Left renal pelvis (tissue), 4 donors: ENCODE measurements around the gene AKT3. TPM values are rescaled to one million over a fixed set of nuclear protein-coding genes. Genes with fewer than 3 reads are reported as not detected.
"Not testable (repeated sequence)": the region's sequence is repeated elsewhere in the genome, so short reads cannot be mapped to it uniquely, and the experiment has no call there.

ENCODE experiments used
- DNase-seq, 4 donors: peaks; one replicate each; pipeline ENCODE4 v3.0.0-alpha.2; 2013; ENCODE audit warnings: low read depth in 4 of 4, low spot score in 3 of 4
- polyA plus RNA-seq, 4 donors: library from polyadenylated mRNA; unstranded; fragments of 120-200 nt; gene quantifications; one replicate each; pipeline ENCODE4 v1.2.1, GENCODE V29; 2013; ENCODE audit not compliant: insufficient read length in 4 of 4

The AKT3 gene
- polyA plus RNA-seq, 4 donors, result 21.8 to 43.4 (median 28.6) TPM

DNA sequence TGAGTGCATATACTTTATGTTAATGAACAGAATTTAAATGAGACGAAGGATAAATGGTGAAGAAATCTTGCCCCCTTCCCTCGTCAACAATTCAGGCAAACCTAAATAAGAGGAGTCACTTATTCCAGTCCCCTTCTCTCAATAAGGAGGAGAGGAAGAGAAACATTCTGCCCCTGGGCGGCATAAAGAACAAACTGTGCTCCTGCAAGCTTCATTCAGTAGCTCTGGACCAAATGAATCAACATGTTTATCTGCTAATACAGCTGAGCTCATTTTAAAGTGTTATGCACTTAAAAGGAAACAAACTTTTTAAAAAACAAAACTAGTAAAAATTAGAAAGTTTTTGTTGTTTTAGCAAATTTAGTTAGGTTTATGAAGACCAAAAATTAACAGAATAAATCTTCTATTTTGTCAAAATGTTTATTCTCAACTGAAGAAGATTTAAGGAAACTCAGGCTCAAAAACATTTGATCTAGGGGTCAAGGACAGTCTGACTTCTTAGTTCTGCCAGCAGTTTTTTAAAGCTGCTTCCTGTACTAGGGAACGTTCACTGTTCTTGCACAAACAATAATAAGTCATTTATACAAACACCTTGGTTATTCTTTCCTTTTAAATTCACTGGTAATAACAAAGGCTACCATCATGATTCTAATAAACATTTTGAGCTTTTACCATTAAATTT lies 58.3 kb downstream of the AKT3 start:
- DNase-seq, result no peak

DNA sequence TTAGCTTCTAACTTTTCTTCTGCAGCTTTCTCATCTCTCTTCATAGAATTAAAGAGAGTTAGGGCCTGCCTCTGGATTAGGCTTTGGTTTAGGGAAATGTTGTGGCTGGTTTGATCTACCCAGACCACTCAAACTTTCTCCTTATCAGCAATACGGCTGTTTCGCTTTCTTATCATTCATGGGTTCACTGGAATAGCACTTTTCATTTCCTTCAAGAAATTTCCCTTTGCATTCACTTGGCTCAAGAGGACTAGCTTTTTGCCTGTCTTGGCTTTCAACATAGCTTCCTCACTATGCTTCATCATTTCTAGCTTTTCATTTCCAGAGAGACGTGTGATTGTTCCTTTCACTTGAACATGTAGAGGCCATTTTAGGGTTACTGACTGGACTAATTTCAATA lies 59.6 kb downstream of the AKT3 start:
- no peak for DNase-seq

DNA sequence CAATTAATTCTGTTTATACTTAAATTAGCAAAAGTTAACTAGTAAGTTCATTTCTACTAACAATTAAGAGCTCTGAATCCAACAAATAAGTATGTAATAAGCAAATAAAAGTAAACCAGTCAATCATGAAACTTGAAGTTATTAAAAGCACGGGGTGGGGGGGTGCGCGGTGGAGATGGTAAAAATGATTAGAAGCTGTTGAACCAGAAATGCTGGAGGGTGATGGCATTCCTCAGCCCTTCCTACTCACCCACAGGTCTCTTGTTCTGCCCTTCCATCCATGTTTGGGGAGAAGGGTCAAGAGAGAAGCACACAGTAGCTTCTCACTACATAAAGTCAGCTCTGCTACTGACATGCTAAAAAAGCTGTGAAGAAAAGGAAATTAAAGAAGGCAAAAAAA lies 63.5 kb downstream of the AKT3 start:
- DNase-seq, result no peak

DNA sequence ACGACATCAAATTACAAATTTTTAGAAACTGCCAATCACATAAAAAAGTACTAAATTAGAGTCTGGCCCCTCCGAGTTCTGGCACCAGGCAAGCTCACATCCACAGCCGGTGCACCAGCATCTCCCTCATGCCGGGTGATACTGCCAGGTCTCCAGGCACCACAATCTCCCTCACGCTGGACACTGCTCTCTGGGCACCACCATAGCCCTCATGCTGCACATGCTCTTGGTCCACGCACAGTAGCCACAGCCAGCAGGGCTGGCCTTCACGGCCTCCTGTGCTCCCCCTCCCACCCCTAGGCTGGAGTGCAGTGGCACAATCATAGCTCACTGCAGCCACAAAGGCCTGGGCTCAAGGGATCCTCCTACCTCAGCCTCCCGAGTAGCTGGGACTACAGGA lies 65.5 kb downstream of the AKT3 start:
- no peak for DNase-seq

DNA sequence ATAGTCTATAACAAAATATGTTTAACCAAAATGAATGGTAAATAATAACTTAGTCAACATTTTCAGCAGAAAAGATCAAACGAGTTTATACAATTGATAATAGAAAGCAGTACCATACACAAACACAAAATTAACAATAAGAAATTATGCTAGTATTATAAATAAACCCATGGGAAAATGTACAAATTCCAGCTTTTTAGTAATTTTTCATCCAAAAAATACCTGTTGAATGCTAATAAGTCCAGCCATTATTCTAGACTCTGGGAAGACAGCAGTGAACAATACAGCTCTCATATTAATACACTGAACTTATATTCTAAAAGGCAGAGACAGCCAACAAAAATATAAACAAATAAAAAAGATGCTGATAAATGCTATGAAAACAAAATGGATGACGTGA lies 66.3 kb downstream of the AKT3 start:
- DNase-seq, result no peak

DNA sequence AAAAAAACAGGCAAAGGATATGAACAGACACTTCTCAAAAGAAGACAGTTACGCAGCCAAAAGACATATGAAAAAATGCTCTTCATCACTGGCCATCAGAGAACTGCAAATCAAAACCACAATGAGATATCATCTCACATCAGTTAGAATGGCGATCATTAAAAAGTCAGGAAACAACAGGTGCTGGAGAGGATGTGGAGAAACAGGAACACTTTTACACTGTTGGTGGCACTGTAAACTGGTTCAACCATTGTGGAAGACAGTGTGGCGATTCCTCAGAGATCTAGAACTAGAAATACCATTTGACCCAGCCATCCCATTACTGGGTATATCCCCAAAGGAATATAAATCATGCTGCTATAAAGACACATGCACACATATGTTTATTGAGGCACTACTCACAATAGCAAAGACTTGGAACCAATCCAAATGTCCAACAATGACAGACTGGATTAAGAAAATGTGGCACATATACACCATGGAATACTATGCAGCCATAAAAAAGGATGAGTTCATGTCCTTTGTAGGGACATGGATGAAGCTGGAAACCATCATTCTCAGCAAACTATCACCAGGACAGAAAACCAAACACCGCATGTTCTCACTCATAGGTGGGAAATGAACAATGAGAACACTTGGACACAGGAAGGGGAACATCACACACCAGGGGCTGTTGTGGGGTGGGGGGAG lies 77.5 kb downstream of the AKT3 start:
- DNase-seq, result not testable (repeated sequence)

DNA sequence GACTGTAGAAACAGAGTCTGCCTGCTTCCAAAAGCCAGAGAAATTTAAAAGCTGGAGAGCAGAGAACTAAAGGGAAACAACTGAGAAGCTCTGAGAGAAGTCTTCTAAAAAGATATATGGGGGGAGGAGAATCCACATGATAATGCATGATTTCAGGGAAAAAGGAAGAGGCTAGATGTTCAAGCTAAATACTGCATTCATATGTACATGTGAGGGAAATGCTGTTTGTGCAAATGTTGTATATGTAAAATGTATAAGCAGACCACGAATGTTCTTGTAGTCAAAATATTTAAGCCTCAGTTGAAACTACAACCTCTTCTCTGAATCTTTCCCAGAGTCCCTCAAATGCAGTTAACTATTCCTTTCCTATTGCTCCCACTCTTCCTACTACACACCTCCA lies 79.2 kb downstream of the AKT3 start:
- no peak for DNase-seq

DNA sequence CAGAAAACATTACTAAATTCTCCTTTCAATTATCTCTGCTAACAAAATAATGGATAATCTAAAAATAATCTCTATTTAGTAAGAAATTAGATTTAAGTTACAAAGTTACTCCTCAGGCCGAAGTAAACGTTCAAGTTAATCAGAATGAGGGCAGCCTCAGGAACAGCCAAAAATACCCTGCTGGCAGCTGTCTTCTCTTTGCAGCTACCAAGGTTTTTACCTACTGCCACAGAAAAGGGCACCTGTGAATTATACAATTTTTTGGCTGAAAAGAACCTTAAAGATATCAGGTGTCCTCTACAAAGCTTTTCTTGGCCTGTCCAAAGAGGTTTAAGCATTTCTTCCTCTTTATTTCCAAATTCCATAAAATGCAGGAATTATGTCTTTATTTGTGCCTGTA lies 84.4 kb downstream of the AKT3 start:
- no peak for DNase-seq

DNA sequence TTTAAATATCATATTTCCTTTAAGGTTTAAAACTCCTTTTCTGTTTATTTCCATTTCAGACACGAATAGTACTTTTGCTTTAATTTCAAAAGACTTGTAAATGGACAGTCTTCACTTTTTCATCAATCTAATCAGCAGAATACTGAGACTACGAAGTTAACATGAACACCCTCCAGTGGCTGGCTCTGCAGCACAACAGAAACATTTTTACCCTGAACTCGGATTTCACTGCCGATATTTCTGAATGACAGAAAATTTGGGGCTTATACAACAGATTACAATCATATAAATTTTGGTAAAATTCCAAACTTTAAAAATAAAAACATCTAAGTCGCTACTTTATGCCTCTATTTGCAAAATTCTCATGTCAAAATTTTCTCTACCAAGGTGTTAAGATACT lies 86.2 kb downstream of the AKT3 start:
- DNase-seq, result no peak

DNA sequence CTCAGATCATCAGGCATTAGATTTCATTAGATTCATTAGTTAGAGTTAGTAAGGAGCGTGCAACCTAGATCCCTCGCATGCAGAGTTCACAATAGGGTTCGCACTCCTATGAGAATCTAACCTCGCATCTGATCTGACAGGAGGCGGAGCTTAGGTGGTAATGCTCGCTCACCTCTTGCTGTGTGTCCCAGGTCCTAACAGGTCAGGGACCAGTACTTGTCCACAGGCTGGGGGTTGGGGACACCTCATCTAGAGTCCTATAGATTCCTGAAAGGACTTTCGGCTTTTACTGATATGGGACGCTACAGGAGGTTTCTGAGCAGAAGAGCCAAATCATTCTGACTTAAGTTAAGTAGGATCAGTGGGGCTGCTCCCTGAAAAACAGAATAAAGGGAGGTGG lies 91.4 kb downstream of the AKT3 start:
- DNase-seq, result no peak

DNA sequence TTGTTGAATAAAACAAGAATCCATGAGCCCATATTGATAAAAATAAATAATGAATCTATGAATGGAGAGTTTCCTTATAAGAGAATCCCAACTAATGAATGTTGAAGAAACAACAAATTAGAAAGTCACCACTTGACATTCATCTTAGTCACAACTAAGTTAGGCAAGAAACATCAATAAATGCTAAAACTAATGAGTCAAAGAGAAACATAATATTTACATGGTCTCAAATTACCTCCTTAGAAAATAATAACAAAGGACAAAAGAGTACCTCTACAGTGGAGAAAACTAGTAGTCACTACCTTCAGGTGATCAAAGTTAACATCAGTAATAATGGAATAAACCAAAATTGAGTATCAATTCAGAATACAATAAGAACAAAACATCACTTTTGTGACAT lies 93.5 kb downstream of the AKT3 start:
- DNase-seq, result no peak

DNA sequence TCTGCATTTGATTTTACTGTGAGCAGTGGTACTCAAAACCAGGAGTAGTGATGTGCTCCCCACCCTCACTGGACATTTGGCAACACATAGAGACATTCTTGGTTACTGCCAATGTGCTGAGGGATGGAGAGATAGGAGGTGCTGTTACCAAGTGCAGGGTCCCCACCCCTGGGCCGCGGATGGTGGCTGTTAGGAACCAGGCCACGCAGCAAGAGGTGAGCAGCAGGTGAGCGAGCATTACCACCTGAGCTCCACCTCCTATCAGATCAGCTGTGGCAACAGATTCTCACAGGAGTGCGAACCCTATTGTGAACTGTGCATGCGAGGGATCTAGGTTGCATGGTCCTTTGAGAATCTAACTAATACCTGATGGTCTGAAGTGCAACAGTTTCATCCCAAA lies 95.7 kb downstream of the AKT3 start:
- DNase-seq, result no peak

DNA sequence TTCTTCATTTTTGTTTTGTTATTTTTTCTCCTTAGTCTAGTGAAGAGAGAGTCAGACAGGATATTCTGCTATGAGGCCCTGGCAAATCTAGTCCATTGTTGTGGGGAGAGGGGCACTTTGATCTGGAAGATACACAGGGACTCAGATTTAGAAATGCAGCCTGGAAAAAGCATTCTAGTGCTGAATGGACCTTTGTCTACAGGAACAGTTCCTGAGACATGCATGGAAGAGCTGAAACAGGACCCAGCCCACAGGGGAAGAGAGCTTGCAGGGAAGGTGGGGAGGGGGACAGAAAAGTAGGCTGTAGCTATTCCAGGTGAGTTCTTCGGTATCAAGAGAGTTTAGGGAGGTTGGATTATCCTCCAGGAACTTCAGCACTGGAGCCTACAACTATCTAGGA lies 98.5 kb downstream of the AKT3 start:
- no peak for DNase-seq

DNA sequence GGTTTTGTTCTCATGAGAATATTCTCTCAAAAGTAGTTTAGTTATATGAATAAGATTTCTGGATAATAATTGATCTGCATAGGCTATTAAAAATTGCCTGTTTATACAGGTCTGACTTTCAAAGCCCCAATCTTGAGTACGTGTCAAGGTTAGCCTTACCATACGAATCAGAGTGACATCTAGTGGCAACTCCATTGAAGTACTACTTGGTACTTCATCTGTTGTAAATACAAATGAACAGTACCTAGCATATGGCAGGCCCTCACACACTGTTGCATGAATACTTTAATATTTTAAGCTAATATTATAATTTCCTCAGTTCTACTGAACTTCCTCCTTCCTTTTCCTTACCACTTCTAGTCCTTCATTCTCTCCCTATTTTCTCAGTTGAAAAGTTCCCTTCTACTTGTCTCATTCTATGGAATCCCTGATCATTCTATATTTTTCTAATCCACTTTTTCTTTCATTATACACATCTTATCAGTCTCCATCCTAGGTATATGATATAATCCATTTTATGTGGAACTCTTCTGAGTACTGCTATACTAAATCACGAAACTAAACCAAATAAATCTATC lies 101.2 kb downstream of the AKT3 start:
- DNase-seq, result peak; percentile 25 to 49 (median 42)

DNA sequence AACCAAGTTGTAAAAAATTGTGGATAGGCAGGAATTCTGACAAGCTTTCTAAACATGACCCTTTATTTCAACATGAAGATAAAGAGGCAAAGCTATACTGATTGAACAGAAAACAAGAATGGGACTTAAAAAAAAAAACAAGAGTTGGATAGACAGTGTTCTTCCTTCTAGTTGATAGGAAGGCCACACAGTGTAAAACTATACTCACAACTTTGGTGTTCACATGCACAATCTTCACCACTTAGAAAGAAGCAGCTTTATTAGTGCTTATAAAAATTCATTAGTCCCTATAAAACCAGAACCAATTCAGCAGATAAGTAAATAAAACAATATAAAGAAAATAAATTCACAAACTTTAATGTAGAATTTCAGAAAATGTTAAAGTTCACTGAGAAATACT lies 101.8 kb downstream of the AKT3 start:
- DNase-seq, result no peak

DNA sequence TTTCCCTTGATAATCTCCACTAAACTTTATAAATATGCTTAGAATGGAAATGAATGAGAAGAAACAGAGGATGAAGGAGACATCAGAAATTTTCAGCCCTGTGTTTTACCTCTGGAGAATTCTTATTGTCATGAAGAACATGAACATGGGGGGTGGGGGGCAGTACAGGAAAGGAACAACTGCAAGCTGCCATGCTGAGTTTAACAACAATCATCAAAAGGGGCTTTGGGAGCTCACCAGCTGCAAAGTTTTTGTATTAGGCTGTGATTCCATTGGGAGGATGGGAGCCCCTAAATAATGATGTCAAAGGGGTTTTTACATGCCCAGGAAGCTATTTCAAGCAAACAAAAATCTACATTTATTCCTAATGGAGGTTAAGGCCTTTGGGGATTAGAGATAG lies 103.3 kb downstream of the AKT3 start:
- DNase-seq, result no peak

DNA sequence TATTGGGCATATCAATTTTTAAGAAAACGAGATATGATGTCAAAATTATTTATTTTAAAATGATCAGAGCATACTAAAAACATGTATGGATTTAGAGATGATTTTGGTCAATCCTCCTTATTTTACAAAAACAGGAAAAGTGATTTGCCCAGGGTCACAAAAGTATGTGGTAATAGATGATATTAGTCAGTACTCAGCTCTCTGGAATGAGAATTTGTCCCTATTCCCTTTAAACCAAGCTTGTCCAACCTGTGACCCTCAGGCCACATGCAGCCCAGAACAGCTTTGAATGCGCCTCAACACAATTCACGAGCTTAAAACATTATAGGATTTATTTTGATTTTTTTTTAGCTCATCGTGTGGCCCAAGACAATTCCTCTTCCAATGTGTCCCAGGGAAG lies 104.7 kb downstream of the AKT3 start:
- DNase-seq, result no peak

DNA sequence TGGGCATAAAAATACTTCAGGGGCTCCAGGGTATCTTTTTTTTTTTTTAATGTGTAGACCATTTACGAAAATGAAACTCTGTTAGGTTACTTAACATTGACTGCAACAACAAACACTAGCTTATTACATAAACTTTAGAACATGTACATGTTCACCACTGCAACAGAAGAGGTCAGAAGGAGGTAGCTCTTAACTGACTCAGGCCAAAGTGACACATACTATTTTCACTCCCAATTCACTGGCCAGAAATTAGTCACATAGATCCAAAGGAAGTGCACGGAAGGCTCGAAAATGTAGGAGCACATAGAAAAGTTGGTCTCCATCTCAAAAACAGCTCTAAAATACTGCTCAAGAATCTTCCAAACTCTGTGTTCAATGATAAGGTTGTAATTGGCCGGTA lies 107.2 kb downstream of the AKT3 start:
- DNase-seq, result no peak

DNA sequence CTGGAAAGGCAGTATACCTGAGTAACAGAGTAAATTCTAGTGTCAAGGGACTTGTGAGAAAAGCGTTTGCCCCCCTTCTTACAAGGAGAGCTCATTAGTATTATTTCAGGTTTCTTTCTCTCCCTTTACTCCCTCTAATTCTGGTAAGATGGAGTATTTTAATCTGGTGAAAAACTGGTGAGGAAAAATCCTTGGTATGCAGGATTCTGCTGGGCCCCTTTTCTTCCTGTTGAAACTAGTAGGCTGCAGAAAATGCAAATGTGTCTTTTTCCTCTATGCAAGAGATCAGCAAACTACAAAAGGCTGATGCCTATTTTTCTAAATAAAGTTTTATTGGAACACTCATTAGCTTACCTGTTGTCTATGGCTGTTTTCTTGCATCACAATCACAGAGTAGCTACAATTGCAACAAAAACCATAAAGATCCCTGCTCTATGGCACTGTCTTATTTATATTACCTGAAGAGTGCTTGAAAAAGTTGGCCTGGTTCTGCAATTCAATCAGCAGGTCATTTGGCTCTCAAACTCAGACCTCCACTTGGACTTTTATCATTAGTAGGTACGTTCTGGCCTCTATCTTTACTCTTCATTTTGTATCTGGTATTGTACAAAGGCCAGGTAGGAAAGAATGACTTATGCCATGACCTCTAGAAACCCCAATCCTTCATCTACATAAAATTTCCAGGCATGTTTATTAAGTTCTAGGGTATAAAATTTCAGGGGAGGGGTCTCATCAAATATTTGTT lies 109.6 kb downstream of the AKT3 start:
- DNase-seq, result no peak

DNA sequence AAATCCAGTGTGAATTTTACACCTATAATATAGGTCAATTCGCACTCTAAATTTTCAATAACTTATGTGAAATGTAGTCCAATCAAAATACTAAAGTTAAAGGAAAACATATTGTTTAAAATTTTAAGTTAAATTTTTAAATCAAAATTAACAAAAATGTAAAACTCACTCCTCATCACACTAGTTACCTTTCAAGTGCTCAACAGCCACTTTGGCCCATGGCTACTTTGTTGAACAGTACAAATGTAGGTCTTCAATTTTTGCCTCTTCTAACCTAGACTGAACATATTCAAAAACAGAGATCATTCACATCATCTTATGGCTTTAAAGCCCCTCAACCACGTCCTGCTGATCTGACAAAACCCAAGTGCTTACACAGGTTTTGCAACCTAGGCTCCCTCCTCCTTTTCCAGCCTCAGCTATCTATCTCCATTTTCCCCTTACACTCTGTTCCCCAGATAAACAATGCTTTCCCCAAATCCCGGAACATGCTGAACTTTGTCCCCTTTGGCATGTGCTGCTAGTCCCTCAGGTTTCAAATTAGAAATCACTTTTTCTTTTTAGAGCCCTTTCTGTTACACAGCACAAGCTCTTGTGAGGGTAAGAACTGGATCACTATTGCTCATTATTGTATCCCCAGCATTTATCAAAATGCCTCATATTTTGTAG lies 110.6 kb downstream of the AKT3 start:
- no peak for DNase-seq

DNA sequence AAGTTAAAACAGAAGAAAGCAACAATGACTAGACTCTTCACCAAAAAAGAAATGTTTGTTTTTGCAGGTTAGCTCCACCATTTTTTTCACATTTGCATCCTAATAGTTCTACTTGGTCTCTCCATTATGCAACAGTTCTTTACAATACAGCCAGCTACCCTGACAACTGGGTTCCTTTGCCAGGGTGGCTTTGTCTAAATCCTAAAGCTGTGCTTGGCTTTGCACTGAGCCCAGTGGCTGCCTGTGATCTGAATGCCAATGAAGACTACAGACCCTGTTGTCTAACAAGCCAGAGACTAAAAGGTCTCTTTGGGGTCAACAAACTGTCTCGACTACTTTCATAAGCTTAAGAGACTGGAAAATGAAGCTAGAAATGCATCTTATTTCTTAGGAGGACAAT lies 112.0 kb downstream of the AKT3 start:
- DNase-seq, result no peak
